Psoas muscle (tissue), 8 donors: ENCODE results near the gene ANXA2R. TPM values are rescaled to one million over a fixed set of nuclear protein-coding genes. Genes with fewer than 3 reads are reported as not detected.

Experiments used
- ATAC-seq, 4 donors: fragments of 200-7000 bp; cut with Tn5 transposase; one replicate each; pipeline ENCODE4 v1.9.1; 2020; ENCODE audit warnings: moderate library complexity in 3 of 4, mild to moderate bottlenecking in 2 of 4
- DNase-seq, 2 donors: peaks; one replicate each; pipeline ENCODE4 v3.0.0-alpha.2; 2020
- H3K27ac ChIP-seq: fragments of 200-600 bp; one replicate; pipeline ENCODE4 v1.8.0; 2022
- H3K27me3 ChIP-seq, 3 donors: fragments of 200-600 bp in 1 of 3; one replicate each; pipeline versions ENCODE4 v1.6.1 to v1.8.0; 2013 to 2022; ENCODE audit warnings: low read length in 2 of 3, mild to moderate bottlenecking in 2 of 3, moderate library complexity in 1 of 3; ENCODE audit not compliant: insufficient read depth in 3 of 3
- H3K36me3 ChIP-seq, 2 donors: fragments of 200-600 bp in 1 of 2; one replicate each; pipeline versions ENCODE4 v1.6.1 to v1.8.0; 2013 to 2022; ENCODE audit warnings: low read depth in 1 of 2, mild to moderate bottlenecking in 1 of 2, moderate library complexity in 1 of 2; ENCODE audit not compliant: insufficient read depth in 1 of 2
- H3K4me1 ChIP-seq: fragments of 200-600 bp; one replicate; pipeline ENCODE4 v1.8.0; 2022
- H3K4me3 ChIP-seq: fragments of 200-600 bp; one replicate; pipeline ENCODE4 v1.8.0; 2022; ENCODE audit warnings: mild to moderate bottlenecking
- H3K9me3 ChIP-seq: fragments of 200-600 bp; one replicate; pipeline ENCODE4 v1.8.0; 2022
- CTCF ChIP-seq: fragments of 200-600 bp; IDR thresholded peaks from one replicate; pipeline ENCODE4 v1.8.0; 2022; ENCODE audit warnings: antibody characterized with exemption
- WGBS, 3 donors: extraction: QIAGEN DNeasy Blood & Tissue Kit; methylation state at CpG; one replicate each; pipeline versions ENCODE4 v1.1.6 to v1.1.7; 2013; 5-methylcytosine and 5-hydroxymethylcytosine counted together
- intact Hi-C, 2 donors: fragments of 100-400 bp; cut with DNase I; formaldehyde crosslinking; loops; one replicate each; pipeline versions ENCODE4 v1.11.0 to v1.14.2; 2022
- polyA plus RNA-seq, 3 donors: library from polyadenylated mRNA; stranded (reverse); fragments of 200-250 nt; gene quantifications; one replicate each; pipeline ENCODE4 v1.2.3, GENCODE V29; 2013
- total RNA-seq, 4 donors: library from RNA; stranded (reverse); fragmentation: NEBNext Ultra II Directional in 2 of 4; extraction: Animal tissue kit (Norgen Biotek cat#: 25700) in 2 of 4; gene quantifications; one replicate each; pipeline versions ENCODE4 v1.2.1 to v1.2.4, GENCODE V29; 2021 to 2023
- donor health status: healthy with polysubstance abuse.
- donor health status: DM: no; HTN: no; CAD: no; lungs with moderate emphysema.
- donor health status: Bipolar disorder and iron deficiency.
- donor health status: healthy.
- donor health status: DM: yes; HTN: yes; CAD: no.
- donor health status: DM: no; HTN: no; CAD: no.
- donor health status: DM: no; HTN: no; CAD: no.
- donor health status: DM: yes; HTN: yes; CAD: no.

The ANXA2R gene
- total and polyA plus RNA-seq, 7 donors: 0.46 to 2.7 (median 0.87) TPM

- ATAC-seq (peak in 3 of 4 donors; percentile 3 to 25 (median 25)), DNase-seq (peak; percentile 53 to 75)
- TF ChIP-seq CTCF: no peak
- Histone ChIP-seq H3K4me1 (peaks cover 34% of the 10 kb centered on the region), H3K27ac (peak overlapping the region; percentile 78), H3K36me3 (no peaks in the 10 kb centered on the region), H3K27me3 (no peaks in the 10 kb centered on the region), H3K9me3 (no peaks in the 10 kb centered on the region), H3K4me3 (peak overlapping the region; percentile 52)
- intact Hi-C loops: loop anchor here in 1 of 2 donors (5.0 kb wide), 2 partner anchors 37 to 92 kb away; no protein-coding TSS in a partner anchor
- WGBS, 3 donors: 26 to 36% (median 27%) methylated on average over 26 of the region's 26 CpGs
Observed at GRCh38 chr5:43044181-43044914, 4.2 kb upstream of the ANXA2R start.

GRCh38 chr5:43043400-43043756 is 3.3 kb upstream of the ANXA2R start:
- peaks cover 35% of the 10 kb centered on the region for H3K4me1 ChIP-seq
- H3K9me3 ChIP-seq: no peaks in the 10 kb centered on the region
- peak overlapping the region; percentile 96 for H3K27ac ChIP-seq
- DNase-seq (no peak), ATAC-seq (no peak)
- no peaks in the 10 kb centered on the region for H3K36me3 ChIP-seq
- intact Hi-C loops: loop anchor here in 1 of 2 donors (2.0 to 5.0 kb wide), 3 partner anchors 36 to 91 kb away; partner anchors contain the start of gene ZNF131
- WGBS, 3 donors: 3 to 5% (median 5%) methylated on average over 7 of the region's 7 CpGs
- no peaks in the 10 kb centered on the region for H3K27me3 ChIP-seq
- TF ChIP-seq CTCF: no peak
- H3K4me3 ChIP-seq: peak overlapping the region; percentile 75

GRCh38 chr5:43042626-43043399 is 2.7 kb upstream of the ANXA2R start:
- Histone ChIP-seq H3K4me1 (peaks cover 34% of the 10 kb centered on the region), H3K27ac (peak overlapping the region; percentile 96), H3K4me3 (peak overlapping the region; percentile 75), H3K9me3 (no peaks in the 10 kb centered on the region), H3K27me3 (no peaks in the 10 kb centered on the region), H3K36me3 (no peaks in the 10 kb centered on the region)
- TF ChIP-seq CTCF: no peak
- DNase-seq (peak; percentile 82 to 90), ATAC-seq (peak; percentile 50 to 53 (median 52))
- WGBS, 3 donors: 0 to 1% (median 1%) methylated on average over 58 of the region's 58 CpGs
- intact Hi-C loops: loop anchor here (1.0 to 5.0 kb wide), 4 partner anchors 23 to 91 kb away; partner anchors contain the start of gene ZNF131 (in 1 of the 2)

GRCh38 chr5:43042176-43042625 is 2.1 kb upstream of the ANXA2R start:
- WGBS, 3 donors: 0 to 1% (median 0%) methylated on average over 44 of the region's 44 CpGs

More at GRCh38 chr5:43042176-43042625, 2.1 kb upstream of the ANXA2R start:
- intact Hi-C loops: loop anchor here (1.0 to 5.0 kb wide), 4 partner anchors 24 to 90 kb away; partner anchors contain the start of gene ZNF131 (in 1 of the 2)
- Histone ChIP-seq H3K4me1 (peaks cover 34% of the 10 kb centered on the region), H3K27ac (peak overlapping the region; percentile 96), H3K27me3 (no peaks in the 10 kb centered on the region), H3K36me3 (no peaks in the 10 kb centered on the region), H3K9me3 (no peaks in the 10 kb centered on the region), H3K4me3 (peak overlapping the region; percentile 75)
- peak; percentile 83 to 90 for DNase-seq
- TF ChIP-seq CTCF: peak; percentile 21
- peak; percentile 34 to 62 (median 44) for ATAC-seq
